Upper lobe of left lung (tissue), 4 donors: ENCODE measurements around the gene KLF2.

ENCODE experiments used
- CTCF ChIP-seq, 6 experiments: fragments of 450-650 bp in 4 of 6; fragments of 200-600 bp in 2 of 6; sonication (generic) in 2 of 6; IDR thresholded peaks; one replicate each; pipeline ENCODE4 v1.5.1; 2016 to 2019; ENCODE audit warnings: antibody characterized with exemption in 6 of 6
- POLR2AphosphoS5 ChIP-seq, 2 donors: sonication (generic); formaldehyde crosslinking; IDR thresholded peaks; one replicate each; pipeline ENCODE4 v1.5.1; 2017; ENCODE audit warnings: antibody characterized with exemption in 2 of 2

- peak; percentile 30 to 93 for TF ChIP-seq POLR2AphosphoS5 (IDR thresholded peaks at IDR 0.05)
- TF ChIP-seq CTCF (IDR thresholded peaks at IDR 0.05): no peak
Measured at GRCh38 chr19:16315825-16316505, 8.7 kb upstream of the KLF2 start.
